GM18907 (cell line): Measurements from ENCODE around the gene BRD2.

Experiments used
- ATAC-seq: cut with Tn5 transposase; IDR thresholded peaks from one replicate; pipeline ENCODE4 v1.9.1; 2021; ENCODE audit warnings: mild to moderate bottlenecking, moderate library complexity; ENCODE audit not compliant: unreplicated experiment

The BRD2 gene

GRCh38 chr6:33023536-33023935 is 55.1 kb downstream of the BRD2 start:
- no peak for ATAC-seq

- ATAC-seq: no peak
These were observed 56.1 kb downstream of the BRD2 start for GRCh38 chr6:33024521-33024920.

GRCh38 chr6:33028220-33028849 is 59.9 kb downstream of the BRD2 start:
- ATAC-seq: peak; percentile 23

GRCh38 chr6:33029328-33030184 is 61.2 kb downstream of the BRD2 start:
- ATAC-seq: peak; percentile 69

- no peak for ATAC-seq
These were observed 61.9 kb downstream of the BRD2 start for GRCh38 chr6:33030245-33030644.
